Activated CD4-positive, CD25-positive, alpha-beta regulatory T cell (primary cell): Measurements from ENCODE around the gene STAT3.
"Not testable (repeated sequence)": the region's sequence is repeated elsewhere in the genome, so short reads cannot be mapped to it uniquely, and the experiment has no call there.

Experiments
- DNase-seq, 4 experiments: peaks; one replicate each; lab custom pipeline; 2025; lab: John Stamatoyannopoulos, UW

Gene STAT3

DNA sequence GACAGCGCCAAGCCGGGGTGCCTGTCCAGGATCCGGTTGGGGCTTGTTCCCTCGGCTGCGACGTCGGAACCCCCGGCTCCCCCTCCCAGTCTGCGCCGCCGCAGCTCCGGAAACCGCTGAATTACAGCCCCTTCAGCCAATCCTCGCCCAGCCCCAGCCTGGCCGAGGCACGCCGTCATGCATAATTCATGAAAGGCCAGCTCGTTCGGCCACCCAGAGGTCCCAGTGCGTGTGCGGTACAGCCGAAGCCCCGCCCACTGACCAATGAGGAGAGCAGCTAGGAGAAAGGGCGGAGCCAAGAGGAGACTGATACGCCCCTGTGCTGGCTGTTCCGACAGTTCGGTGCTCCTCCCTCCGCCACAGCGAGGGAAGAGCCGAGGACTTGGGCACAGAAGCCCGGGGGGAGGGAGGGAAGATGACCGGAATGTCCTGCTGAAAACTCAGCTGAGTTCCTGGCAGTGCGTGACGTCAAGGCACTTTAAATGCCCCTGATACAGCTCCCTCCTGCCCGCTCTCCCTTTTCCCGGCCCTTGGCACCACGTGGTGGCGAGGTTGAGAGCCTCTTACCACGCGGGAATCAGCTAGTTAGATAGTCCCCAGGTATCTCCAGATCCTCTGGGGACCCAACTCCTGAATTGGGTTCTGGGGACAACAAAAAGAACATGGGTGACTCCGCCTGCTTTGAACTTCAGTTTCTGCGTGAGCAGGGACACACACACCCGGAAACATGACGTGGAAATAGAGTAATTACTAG lies at the start of gene STAT3:
TSS of gene STAT3 (minus strand) at position 62 of the 754 bp plus-strand sequence. CDS start 39,926 bp downstream, outside the sequence.
- peak; percentile 99 to 100 (median 100) for DNase-seq

DNA sequence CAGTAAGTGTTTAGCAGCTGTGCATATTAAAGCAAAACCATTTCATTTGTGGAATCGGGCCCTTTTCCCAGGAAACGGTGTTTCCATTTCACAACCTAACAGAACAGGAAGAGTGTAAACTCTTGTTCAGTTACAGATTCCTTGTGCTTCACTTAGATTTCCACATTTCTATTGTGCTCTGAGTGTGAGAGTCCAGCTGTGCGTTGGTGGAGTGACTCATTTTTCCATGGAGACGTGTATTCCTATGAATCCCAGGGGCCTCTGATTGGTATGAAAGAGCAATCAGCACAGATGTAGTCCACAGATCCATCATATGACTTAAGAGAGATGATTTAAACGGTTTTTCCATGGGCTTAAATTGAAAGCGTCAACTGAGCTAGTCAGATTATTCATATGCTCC lies 48.1 kb upstream of the STAT3 start:
- no peak for DNase-seq

DNA sequence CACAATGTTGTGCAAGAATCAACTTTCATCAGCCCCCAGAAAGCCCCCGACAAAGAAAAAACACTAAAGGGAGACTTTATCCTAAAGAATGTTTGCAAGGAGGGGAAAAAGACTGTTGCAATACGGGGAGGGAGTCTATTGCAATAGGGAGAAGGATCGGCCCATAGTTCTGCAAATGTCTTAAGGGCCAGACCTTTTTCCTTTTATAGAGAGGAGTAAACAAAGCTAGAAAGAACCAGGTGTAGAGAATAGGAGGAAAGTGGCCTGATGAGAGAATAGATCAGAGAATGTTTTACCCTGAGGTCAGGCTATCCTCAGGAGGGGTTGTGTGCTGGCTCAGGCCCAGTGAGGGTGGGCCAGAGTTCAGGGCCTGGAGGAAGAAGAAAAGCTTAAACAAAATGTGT lies 43.5 kb upstream of the STAT3 start:
- DNase-seq, result no peak

- no peak for DNase-seq
These were observed 41.6 kb upstream of the STAT3 start for GRCh38 chr17:42429726-42430447.

DNA sequence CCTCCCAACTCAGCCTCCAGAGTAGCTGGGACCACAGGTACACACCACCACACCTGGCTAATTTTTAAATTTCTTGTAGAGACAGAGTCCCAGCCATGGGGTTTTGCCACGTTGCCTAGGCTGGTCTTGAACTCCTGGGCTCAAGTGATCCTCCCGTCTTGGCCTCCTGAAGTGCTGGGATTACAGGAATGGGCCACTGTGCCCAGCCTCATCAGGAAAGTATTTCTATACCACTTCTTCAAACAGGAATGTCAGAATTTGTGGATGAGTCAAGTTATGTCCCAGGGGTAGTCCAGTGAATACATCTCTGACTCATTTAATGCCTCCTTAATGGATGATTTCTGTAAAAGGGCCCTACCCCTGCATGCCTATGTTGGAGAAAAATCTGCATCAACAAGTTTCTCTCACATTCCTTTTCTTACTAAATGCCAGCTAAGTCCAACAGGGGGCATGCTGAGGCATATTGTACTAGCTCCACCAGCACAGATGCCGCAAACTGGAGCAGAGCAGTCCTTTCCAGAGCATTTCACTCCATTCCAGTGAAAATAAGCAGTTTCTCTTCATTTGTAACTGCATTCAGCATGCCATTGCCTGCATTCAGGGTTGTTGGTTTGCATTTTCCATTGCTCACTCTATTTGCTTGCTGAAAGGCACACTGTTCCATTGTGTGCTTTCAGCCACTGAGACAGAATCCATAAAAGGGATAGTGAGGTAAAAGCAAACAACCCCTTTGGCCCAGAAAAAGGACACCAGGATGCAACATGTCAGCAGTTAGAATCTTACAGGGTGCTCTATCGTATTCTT lies 40.1 kb upstream of the STAT3 start:
- DNase-seq, result no peak

- DNase-seq, result no peak
These were observed 36.9 kb upstream of the STAT3 start for GRCh38 chr17:42424991-42425610.

DNA sequence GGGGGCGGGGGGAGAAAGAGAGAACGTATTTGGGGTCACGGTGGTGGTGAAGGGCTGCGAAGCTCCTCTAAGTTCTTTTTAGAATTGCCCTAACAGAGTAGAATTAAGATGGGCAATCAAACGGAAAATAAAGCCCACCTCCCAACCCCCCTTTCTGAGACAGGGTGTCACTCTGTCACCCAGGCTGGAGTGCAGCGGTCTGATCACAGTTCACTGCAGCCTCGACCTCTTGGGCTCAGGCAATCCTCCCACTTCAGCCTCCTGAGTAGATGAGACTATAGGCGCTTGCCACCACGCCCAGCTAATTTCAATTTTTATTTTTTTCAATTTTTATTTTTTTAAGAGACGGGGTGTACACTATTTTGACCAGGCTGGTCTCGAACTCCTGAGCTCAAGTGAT lies 35.5 kb upstream of the STAT3 start:
- no peak for DNase-seq

- no peak for DNase-seq
These were observed 34.9 kb upstream of the STAT3 start, which contains the start of gene CAVIN1 for GRCh38 chr17:42422958-42423712. TSS of gene CAVIN1 (minus strand) at chr17:42423256. CDS start at chr17:42423097, 159 bp downstream.

- no peak for DNase-seq
These were observed 34.2 kb upstream of the STAT3 start for GRCh38 chr17:42422412-42422957.

DNA sequence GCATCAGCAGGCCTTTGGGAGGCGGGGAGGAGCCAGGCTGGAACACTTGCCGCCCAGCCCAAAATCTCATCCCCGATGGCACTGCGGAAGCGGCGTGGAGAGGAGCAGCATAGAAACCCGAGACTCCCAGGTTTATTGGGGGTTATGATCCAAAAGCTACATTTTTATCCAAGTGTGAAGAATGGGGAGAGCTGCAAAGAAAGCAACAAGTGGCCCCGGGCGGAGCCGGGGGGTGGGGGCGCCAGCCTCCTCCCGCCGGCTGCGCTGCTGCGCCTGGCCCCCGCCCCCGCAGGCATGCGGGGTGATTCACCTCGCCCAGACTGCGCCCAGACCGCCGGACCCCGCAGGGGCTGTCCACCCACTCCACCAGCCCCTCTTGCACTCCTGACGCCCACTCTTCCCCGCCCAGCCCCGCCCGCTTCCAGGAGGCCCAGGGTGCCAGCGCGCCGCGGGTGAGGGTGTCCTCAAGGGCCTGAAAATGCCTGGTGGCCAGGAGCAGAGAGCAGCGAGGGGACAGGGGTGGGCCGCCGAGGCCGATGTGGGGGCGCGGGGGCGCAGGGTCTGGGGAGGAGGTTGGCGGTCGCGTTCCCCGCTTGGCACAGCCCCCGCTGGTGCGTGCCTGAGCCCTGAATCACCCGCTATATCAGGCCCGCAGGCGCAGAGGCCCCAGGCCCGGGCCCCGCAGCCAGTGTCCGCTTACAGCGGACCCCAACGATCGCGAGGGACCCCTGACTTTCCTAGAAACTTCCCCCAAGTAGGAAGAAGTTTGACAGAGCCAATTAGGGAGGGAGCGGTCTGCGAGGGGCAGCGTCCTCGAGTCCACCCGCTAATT lies 33.5 kb upstream of the STAT3 start:
- DNase-seq, result no peak

GRCh38 chr17:42421136-42421506 lies 32.9 kb upstream of the STAT3 start:
- DNase-seq, result no peak

DNA sequence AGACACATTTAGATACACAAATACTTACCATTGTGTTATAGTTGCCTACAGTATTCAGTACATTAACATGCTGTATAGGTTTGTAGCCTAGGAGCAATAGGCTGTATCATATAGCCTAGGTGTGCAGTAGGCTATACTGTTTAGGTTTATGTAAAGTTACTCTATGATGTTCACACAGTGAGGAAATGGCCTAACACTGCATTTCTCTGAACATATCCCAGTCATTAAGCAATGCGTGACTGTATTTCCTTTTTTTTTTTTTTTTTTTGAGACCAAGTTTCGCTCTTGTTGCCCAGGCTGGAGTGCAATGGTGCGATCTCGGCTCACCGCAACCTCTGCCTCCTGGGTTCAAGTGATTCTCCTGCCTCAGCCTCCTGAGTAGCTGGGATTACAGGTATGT lies 29.7 kb upstream of the STAT3 start:
- DNase-seq, result not testable (repeated sequence)

DNA sequence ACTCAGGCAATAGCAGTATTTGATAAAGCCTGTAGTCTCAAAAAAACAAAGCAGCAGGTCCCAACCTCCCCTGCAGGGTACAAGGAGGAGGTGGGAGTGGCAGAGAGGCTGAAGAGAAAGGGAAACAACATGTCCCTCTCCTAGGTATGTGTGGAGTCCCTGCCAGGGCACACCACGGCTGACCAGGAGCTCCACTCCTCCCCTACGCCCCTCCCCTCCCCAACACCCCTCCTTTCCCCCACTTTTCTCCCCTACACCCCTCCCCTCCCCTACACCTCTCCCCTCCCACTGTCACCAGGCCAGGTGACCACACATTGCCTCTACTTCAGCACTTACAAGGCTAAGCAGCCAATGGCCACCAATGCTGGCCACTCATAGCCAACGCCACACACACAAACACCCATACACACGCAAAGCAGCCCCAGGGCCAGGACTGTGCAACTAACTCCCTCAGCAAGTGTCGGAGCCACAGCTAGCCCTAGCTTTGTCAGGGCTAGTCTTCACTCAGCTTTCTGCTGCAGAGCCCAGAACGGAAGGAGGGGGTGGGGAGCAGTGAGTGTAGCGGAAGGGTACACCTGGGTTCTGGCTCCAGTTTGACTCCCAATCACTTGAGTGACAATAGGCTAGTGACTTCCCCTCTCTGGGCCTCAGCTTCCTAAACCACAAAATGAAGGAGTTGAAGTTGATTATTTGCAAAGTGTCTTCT lies 26.6 kb upstream of the STAT3 start:
- DNase-seq, result peak in 3 of 4 experiments; percentile 17 to 38 (median 25)

DNA sequence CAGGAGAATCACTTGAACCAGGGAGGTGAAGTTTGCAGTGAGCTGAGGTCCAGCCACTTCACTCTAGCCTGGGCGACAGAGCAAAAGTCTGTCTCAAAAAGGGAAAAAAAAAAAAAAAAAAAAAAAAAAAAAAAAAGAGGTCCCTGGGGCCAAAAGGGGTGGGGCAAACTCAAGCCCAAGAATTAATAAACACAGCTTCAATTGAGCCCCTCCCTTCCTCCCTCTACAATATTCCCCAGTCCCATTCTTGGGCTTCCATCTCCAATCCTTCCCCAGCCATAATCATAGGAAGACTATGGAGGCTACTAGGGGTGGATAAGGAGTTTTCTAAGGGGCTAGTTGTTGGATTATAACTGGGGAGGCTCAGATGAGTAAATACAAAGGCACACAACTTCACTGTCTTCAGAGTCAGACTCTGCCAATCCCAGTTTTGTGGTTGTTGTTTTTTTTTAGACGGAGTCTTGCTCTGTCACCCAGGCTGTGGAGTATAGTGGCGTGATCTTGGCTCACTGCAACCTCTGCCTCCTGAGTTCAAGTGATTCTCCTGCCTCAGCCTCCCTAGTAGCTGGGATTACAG lies 25.3 kb upstream of the STAT3 start:
- DNase-seq, result no peak

GRCh38 chr17:42411905-42412679 lies 23.9 kb upstream of the STAT3 start:
- no peak for DNase-seq

- DNase-seq, result no peak
These were observed 23.1 kb upstream of the STAT3 start for GRCh38 chr17:42411361-42411760.

DNA sequence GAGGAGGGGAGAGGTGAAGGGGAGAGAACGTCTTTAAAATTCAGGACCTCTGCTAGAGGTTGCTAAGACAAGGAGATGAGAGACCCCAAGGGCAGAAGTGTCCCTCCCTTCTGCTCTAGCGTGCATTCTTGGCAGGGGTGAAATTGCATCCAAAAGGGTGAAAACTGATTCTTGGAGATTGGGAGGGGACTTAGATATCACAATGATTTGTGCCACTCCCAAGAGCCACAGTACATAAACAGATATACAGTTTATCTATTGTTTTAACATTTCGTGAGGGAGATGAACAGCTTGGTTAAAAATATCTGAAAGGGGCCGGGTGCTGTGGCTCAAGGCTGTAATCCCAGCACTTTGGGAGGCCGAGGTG lies 22.1 kb upstream of the STAT3 start:
- no peak for DNase-seq
